ENCODE data around the gene MS4A7. TPM values are rescaled to one million over a fixed set of nuclear protein-coding genes. Genes with fewer than 3 reads are reported as not detected.

The MS4A7 gene
- polyA plus RNA-seq, 1 of the 3 experiments (the other 2 are of a cell fraction), result not detected

GRCh38 chr11:60370252-60370810 lies 8.0 kb upstream of the MS4A7 start:
- WGBS (ENCODE audit: low lambda C conversion rate), result 2% methylated on average over 2 of the region's 2 CpGs
- DNase-seq, result no peak
- H3K79me2 ChIP-seq (ENCODE audit: insufficient read depth), result no peaks in the 10 kb centered on the region
- no peaks in the 10 kb centered on the region for H3F3A ChIP-seq (replicated peaks; ENCODE audit: insufficient read depth)
- POLR2A ChIA-PET, result no interaction called here
- H3K4me2 ChIP-seq, result no peak overlapping the region
- H3K9me3 ChIP-seq, result no peaks in the 10 kb centered on the region
- no peaks in the 10 kb centered on the region for H3K9me2 ChIP-seq
- no peaks in the 10 kb centered on the region for H3K4me1 ChIP-seq (ENCODE audit: control insufficient read depth in 1 of 2, insufficient read depth in 2 of 2, low read depth in 1 of 2, low read length in 1 of 2)
- H3K9ac ChIP-seq, result no peak overlapping the region
- no peaks in the 10 kb centered on the region for H4K20me1 ChIP-seq (ENCODE audit: insufficient read depth)
- peaks cover 14% of the 10 kb centered on the region for H3K27me3 ChIP-seq (ENCODE audit: insufficient read depth)
- TF ChIP-seq USF2 (IDR thresholded peaks at IDR 0.05; ENCODE audit: borderline replicate concordance, low read depth, low read length) (no peak), YY1 (IDR thresholded peaks at IDR 0.05; ENCODE audit: low read depth) (no peak), ZBTB33 (IDR thresholded peaks at IDR 0.05; ENCODE audit: borderline replicate concordance, low read depth) (no peak), FOXJ3 (CRISPR knock-in tag; IDR thresholded peaks at IDR 0.05) (no peak), GATA2 (CRISPR knock-in tag; IDR thresholded peaks at IDR 0.05) (no peak), FOXM1 (IDR thresholded peaks at IDR 0.05; ENCODE audit: low read depth) (no peak), SIN3A (IDR thresholded peaks at IDR 0.05; ENCODE audit: borderline replicate concordance, low read depth, low read length) (no peak), CHD2 (IDR thresholded peaks at IDR 0.05; ENCODE audit: low read length, partially characterized antibody) (no peak), CTCF (IDR thresholded peaks at IDR 0.05) (no peak), IRF3 (IDR thresholded peaks at IDR 0.05; ENCODE audit: low read depth, low read length) (no peak), NRF1 (IDR thresholded peaks at IDR 0.05; ENCODE audit: low read depth, low read length) (no peak), MEF2A (IDR thresholded peaks at IDR 0.05; ENCODE audit: borderline replicate concordance, low read depth) (no peak), TEAD4 (IDR thresholded peaks at IDR 0.05; ENCODE audit: borderline replicate concordance, insufficient read depth) (no peak), GABPA (IDR thresholded peaks at IDR 0.05; ENCODE audit: low read depth) (no peak), TAF1 (IDR thresholded peaks at IDR 0.05; ENCODE audit: borderline replicate concordance, low read depth, low read length) (no peak), SMC3 (IDR thresholded peaks at IDR 0.05; ENCODE audit: low read depth, low read length) (no peak), FOSL2 (IDR thresholded peaks at IDR 0.05; ENCODE audit: borderline replicate concordance, low read depth) (no peak), JUND (IDR thresholded peaks at IDR 0.05) (no peak), POLR2AphosphoS5 (IDR thresholded peaks at IDR 0.05; ENCODE audit: low read depth, low read length) (no peak)
- CTCF ChIA-PET, result interaction anchor here (1.5 kb wide), 1 partner anchor 248 kb away, joined by 4 read pairs; no protein-coding TSS in a partner anchor
- H3K36me3 ChIP-seq (replicated peaks in 1 of 2; ENCODE audit: control insufficient read depth in 1 of 2, insufficient read depth in 2 of 2, low read length in 1 of 2), result no peaks in the 10 kb centered on the region
- no peak overlapping the region for H3K27ac ChIP-seq (ENCODE audit: low read depth in 2 of 2, low read length in 1 of 2)
- H2AFZ ChIP-seq (ENCODE audit: low read depth), result no peak overlapping the region
- H3K4me3 ChIP-seq (ENCODE audit: low read depth in 2 of 2, low read length in 1 of 2), result no peak overlapping the region
